H4 (cell line): ENCODE data around the gene XDH. TPM values are rescaled to one million over a fixed set of nuclear protein-coding genes. Genes with fewer than 3 reads are reported as not detected.

ENCODE experiments used
- DNase-seq: peaks from one replicate; pipeline ENCODE4 v3.0.0-alpha.2; 2015; ENCODE audit warnings: low spot score
- total RNA-seq: library from RNA; depleted of rRNA; stranded (reverse); fragments of >200 nt; shearing (Covaris generic); gene quantifications from 2 replicates; pipeline ENCODE4 v1.2.3, GENCODE V29; 2014

XDH gene
- total RNA-seq, 1 experiment from 2014 or later, result 0.33 TPM

DNA sequence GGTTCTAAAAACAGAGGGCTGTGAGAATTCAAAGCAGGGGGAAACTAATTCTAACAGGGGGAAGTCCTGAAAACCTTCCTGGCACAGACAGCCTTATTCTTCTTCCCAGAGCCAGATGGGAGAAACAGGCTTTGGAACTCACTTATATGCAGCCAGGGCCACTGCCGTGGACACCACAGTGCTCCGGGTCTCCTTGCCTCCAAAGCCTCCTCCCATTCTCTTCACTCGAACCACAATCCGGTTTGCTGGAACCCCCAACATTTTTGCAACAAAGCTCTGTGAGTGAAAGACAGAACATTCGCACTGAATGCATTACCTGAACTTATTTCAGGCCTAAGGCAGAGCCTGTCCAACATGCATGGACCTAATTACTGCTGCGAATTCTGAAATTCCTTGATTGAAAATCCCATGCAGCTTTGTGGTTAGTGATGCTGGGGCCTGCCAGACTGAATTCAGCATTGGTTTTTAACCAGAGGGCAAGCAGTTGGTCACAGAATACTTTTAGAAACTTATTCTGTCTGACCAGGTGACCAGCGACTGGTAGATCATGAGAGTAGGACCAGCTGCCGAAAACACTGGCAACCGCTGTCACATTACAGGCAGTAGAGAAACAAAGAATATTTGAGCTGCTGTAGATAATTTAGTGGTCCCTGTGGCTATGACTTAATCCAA is 48.6 kb downstream of the XDH start:
- no peak for DNase-seq

DNA sequence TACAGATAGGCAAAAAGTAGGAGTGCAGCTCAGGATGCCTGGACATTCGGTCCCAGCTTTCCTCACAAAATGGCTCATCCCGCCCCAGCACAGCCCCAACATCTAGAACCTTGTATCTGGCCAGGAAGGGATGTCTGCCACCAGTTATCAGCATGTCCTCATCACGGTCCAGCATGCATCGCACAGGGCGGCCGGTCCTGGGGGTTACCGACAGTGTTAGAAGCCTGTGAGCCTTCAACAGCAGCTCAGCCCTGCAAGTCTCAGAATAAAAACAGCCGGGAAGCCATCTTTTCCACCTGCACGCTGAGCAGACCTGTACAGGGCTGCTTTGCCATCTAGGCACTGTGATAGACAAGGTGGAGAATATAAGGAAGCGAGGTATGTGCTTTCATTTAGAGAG is 49.2 kb downstream of the XDH start:
- DNase-seq, result no peak

DNA sequence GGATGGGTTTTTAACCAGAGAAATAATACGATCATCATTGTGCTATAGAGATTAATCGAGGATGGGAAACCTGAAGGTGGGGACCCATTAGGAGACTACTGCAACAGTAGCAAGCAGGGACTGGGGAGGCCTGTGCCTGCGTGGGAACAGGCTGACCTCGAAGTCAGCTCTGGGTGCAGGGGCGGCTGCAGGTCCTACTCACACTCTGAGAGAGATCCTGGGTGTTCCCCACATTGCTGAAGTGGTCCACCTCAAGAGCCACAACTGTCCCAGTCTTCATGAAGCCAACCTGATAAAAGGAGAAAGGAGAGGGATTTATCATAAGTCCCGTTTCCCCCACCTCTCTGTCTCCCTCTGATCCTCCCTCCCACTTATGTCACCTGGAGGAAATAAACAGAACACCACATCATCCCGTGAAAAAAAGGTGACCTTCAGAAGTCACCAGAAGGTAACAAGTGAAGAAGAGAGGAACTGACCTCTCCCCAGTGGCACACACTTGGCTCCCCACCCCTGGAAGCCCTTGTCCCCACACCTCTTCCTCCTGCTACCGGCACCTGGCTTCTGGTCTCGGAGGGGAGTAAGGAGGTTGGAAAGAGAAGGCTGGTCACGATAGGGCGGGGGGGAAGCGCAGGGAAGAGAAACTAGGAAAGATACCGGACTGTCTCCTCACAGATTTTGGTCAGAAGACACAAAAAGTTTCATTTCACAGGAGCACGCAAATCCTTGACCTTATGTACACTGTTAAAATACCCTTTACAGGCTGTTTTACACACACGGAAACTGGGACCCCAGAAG is 50.4 kb downstream of the XDH start:
- DNase-seq, result no peak

DNA sequence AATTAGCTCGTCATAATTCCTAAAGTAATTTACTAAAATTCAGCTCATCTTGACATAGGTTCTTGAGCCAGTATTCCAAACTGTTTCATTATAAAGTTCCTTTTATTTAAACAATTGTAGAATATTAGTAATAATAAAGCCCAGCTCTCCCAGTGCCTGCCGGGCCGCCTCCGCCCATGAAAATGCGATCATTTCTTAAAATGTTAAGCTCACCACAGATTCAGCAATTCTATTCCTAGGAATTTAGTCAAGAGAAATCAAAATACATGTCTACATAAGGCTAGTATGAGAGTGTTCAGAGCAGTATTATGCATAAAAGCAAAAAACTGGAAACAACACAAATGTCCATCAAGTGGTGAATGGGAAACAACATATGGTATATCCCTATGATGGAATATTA is 52.0 kb downstream of the XDH start:
- no peak for DNase-seq

DNA sequence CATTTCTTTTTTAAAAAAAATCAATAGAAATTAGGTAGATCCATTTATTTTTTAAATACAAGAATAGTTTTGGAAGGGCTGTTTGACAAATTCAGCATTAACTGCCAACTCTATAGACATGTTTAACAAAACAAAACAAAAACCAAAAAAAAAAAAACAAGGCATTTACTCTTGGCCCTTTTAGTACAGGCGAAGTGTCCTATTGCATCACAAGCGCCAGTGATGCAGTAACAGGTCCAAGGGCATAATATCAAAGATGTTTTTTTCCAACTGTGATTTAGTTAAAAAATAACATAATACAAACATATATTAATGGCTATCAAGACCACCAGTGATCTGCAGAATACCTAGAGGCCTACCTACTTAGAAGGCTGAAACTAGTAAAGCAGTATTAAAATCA is 55.3 kb downstream of the XDH start:
- no peak for DNase-seq

DNA sequence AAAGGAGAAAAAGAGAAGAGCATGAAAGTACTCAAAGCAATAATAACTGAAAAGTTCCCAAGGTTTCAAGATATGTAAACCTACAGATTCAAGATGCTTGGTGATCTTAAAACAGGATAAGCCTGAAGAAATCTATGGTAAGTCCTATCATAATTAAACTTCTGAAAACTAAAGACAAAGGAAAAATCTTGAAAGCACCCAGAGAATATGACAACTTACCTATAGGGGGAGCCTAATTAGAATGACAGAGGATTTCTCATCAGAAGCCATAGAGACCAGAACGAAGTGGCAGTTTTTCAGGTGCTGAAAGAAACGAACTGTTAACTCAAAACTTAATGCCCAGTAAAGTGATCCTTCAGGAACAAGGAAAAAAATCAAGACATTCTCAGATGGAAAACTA is 59.7 kb downstream of the XDH start:
- peak; percentile 4 for DNase-seq

DNA sequence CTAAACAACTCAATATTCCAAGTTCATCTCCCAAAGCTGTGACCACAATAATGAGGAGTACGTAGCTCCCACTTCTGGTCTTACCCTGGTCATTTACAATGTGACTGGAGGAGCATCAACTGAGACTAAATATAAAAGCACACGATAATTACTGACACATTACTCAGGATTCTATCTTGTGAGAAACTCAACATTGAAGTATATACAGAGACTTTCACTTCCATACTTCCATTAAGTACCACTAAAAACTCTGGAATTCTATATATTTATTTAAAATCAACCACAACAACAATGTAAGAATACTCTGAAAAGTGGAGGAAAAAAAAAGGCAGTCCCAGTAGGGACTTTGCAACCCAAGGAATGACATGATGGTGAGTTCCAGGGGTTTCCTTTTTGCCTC is 61.4 kb downstream of the XDH start:
- no peak for DNase-seq

DNA sequence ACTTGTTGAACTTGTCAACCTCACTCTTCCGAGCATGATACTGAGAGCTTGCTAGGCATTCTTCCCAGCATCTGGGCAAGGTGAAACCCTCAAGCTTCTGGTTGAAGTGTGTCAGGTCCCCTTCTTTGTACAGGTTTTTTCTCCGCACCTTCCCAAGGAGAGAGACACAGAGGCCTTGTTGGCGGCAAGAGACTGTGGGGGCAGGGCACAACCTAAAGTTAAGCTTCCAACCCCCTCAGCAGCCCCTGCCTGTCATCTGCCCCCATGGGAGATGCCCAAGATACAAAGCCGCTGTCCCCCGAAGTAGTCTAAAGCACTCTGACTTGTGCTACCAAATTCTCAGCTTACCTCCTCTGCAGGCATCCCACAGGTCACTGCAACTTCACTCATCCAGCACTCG is 64.9 kb downstream of the XDH start:
- DNase-seq, result no peak

DNA sequence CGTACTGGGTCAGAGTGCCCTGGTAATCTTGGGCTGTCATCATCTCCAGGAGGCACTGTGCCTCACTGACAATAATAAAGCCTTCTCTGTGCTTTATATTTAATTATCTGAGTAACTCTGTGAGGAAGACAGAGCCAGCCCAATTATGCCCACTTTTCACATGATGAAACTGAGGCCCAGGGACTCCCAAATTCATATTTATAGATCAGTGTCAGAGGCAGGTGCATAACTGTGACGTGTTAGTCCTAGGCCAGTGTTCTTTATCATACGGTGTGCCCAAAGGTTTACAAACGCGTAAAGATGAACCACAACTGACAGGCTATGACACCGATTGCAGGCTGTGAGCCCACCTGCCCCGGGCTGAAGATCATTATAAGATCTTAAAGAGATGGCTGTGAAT is 65.4 kb downstream of the XDH start:
- no peak for DNase-seq

DNA sequence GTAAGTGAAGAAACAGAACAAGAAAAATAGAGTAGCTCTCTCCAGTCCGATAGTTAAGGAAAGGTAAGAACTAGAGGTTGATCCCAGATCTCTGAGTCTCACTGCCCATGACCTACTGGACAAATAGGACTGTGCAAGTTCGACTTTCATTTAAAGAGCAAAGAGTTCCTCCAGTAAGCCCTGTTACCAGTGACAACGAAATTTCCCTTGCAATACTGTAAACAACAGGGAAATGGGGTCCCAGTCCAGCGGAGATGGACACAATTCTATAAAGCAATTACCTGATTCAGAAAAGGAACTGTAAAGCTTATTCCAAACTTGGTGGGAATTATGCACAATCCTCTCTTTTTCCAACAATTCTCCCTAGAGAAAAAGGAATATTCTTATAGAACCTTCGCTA is 65.9 kb downstream of the XDH start:
- no peak for DNase-seq

DNA sequence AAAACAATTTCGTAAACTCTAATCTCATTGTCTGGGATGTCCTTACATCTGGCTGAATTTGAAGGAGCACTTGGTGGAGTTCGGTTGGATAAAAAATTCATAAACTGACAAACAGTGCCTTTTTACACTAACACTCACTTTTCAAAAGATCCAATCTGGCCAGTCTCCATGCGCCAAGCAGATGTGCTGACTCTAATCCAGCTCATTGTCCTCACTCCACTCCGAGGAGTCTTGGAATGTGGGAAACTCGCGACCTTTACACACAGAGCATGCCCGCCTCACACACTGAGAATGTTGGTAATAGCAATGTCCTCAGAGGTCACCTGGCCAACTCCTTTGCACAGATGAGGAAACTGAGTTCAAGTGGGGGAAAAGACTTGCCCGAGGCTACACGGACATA is 66.8 kb downstream of the XDH start:
- DNase-seq, result no peak

DNA sequence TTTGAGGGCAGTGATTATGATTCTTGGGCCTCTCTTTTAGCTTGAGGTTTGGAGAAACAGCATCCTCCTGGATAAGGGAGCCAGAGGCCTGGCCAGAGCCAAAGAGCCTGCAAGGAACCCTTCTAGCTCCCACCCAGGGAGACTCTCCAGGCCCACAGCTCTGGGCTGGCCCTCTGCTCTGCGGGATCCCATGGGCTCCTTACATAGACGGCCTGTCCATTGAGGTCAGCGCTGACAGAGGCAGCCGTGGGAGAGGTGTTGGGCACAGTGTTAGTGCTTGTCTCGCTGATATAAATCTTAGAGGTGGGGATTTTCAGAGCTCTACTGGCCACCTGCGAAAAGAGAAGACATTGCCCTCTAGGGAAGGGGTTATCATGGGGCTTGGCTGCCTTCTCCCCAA is 67.2 kb downstream of the XDH start:
- DNase-seq, result no peak

DNA sequence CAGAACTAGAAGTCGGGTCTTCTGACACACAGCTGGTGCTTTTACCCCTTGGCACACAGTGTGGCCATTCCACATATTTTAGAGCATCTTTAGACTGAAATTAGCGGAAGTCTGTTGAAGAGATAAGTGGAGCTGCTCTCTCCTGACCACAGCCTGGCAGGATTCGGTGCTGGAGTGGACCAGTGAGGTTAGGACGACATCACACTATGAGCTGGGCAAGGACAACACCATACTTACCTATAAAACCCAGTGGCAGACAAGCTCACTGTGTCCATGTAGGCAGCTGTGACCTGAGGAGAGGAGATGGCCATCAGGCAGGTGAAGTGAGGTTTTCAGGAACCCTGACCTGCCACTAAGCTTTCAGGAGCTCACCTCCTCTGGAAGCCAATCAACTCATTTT is 70.1 kb downstream of the XDH start:
- DNase-seq, result no peak

DNA sequence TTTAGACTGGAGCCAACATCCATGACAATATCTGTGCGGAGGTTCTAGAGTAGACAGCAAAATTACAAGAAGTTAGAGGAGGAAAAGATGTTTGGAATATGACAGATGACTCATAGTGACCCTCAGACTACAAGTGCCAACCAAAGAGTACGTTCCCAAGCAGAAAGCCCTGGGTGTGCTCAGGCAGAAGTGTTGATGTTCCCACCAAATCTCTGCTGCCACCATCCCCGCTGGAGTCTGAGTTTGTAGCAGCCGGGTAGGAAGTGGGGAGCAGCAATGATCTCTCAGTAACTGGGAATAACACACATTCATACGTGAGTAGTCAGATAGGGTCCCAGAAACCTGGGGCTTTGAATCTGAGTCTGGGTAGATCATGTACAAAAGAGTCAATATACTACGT is 73.2 kb downstream of the XDH start:
- no peak for DNase-seq

DNA sequence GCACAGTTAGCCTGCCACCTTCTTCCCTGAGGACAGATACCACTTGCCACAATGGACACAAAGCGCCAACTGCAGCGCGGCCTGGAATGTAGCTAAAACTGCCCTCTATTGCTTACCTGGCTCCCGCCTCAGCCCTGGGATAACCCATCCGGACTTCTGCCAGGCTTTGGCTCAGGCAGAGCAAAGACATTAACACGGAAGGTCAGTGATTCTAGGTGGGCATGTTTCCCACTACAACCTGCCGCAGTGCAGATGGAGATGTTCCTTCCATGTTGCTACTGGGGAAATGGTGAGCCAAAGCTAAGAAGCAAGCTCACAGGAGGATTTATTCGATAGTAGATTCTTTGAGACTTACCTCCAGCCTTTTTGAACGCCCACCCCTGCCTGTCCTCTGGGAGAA is 74.8 kb downstream of the XDH start:
- no peak for DNase-seq

DNA sequence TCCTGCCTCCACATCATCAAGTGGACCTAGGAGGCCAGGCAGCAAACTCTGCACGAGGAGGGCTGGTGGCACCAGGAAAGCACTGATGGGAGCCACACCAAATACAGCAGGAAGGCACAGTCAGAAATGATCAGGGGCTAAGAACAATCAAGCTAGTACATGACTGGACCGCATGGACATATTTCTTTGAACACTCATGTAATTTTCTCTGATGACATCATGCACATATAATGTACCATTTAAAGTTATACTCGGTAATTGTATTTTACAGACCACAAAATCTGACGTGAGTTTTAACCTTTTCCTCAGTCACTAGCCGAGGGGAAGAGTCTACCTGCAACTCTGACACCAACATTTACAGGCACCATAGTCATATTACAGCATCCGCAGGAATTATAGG is 76.7 kb downstream of the XDH start:
- peak; percentile 39 for DNase-seq

DNA sequence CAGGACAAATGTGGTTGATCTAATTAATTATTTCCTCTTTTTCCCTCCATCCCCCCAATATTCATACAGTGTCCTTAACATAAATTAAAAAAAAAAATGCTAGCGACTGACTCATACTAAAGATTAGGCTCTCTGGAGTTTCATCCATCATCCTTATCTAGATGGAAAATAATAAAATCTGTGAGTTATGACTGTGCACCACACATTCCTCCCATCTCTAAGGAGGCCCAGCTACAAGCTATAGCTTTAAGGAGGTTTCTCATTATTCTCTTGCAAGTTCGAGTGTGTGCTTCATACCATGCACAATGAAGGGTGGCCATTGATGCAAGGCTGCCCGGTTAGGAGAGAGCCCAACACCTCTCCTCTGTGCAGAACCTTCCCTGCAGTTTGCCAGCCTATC is 77.3 kb downstream of the XDH start:
- no peak for DNase-seq

DNA sequence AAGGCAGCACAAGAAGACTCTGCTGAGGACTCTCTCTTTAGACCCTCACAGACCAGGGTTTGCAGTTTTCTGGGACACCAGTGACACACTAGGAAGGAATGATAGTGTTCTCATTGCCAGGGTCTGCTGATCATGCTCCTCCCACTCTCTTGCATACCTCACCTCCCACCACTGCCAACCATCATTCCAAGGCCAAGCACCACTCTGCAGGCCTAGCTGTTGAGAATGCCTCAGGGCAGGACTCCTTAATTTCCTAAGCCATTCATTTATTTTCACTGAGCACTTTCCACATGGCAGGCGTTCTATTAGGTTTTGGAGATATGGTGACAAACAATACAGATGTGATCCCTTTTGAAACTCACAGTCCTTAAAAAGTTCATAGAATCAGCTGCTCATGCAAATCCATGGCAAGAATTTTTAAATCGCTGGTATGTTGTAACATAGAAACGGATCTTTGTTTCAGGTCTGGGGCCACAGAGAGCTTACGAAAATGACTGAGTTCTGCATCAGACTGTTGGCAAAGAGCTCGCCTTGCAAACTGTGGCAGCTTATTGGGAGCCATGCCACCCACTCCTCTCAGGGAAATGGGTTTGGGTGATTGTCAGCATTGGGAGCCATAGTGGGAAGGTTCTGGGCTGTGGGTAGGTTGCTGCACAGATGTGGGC is 78.5 kb downstream of the XDH start:
- peak; percentile 29 for DNase-seq

DNA sequence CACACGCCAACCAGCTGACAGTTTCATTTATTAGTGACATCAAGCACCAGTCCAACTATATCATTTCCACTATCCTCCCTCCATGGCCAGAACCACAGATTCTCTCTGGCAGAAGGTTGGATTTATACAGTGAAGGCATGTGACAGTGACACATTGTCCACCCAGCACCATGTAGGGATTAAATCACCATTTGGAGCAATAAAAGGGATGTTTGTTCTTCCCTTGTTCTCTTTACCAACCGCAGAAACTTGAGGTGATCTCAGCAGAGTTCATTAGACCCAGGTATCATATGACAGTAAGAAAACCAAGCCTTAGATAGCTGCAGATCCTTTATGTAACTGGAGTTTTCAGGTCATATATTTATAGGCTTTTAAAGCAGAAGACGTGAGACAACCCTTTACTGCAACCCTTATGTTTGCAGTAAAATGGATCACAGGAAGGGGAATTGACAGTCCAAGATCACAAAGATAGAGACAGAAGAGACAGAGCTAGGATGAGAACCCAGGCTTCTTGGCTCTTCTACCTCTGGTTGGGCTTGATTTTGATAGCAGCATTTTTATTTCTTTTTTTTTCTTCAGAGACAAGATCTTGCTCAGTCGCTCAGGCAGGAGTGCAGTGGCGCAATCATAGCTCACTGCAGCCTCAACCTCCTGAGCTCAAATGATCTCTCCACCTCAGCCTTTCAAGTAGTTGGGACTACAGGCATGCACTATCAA is 80.1 kb downstream of the XDH start:
- peak; percentile 53 for DNase-seq

DNA sequence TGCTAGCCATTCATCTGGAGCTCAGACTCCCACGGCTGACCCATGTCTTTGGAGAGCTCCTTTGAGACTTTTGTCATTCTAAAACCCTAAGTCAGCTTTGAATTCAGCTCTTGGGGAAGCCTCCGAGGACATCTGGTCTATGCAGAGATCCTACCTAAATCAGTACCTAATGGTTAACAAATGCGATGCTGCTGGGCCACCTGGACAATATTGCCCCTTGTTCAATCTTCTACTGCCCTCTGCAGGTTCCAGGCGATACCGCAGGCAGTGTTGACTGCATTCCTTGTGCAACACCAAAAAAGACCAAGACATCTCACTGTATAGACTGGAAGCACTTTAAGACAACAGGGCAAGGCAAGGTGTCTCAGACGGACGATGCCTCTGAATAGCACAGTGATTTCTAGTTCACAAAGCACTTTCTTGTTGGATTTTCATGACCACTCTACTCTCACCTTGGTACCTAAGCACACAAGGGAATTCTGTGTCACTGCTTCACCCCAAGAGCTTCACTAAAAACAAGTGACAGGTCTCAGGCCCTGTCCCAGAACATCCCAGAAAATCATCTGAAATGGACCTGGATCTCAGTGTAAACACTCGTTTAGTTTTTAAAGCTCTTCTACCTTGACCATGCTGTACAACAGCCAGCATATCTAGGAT is 80.9 kb downstream of the XDH start:
- DNase-seq, result peak; percentile 68

DNA sequence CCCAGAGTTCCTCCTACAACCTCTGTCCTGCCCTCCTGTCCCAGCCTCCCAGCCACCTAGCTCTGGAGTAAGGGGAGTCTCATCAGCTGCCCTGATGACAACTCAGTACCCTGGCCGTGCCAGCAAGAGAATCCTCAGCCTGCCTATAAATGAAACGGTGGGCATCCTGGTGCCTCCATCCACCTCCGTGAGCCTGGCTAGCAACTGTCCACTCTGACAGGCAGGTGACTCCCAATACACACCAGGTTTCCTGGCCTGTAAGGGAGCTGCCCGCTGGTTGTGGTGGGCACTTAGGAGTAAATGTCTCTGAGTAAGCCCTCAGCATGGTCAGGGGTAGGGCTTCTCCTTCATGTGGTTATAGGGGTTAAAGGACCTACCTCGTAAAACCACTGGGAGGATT is 81.5 kb downstream of the XDH start:
- no peak for DNase-seq

DNA sequence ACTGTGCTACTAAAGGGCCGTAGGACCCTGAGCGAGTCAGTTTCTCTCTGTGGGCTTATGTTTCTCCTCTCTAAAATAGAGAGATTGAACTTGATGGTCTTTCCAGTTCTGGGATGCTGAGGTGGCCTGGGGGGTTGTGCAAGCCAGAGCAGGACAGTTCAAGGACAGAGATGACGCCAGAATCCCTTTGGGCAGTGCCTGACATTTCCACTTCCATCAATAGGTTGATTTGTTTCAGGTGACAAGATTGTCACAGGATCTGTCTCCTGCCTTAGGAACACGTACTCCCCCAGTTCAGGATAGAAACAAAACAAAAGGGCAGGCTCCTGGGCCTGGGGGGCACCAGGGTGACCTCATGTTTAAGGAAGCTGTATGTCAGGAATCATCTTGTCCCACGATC is 82.0 kb downstream of the XDH start:
- no peak for DNase-seq
